AG04450 (cell line): ENCODE data around the gene ZNF37A. TPM values are rescaled to one million over a fixed set of nuclear protein-coding genes. Genes with fewer than 3 reads are reported as not detected.
"Not testable (repeated sequence)": the region's sequence is repeated elsewhere in the genome, so short reads cannot be mapped to it uniquely, and the experiment has no call there.

Experiments used
- CTCF ChIA-PET: fragments of 300-600, 350-600 bp; formaldehyde crosslinking; extraction: SDS; loops from one replicate; lab custom pipeline; 2022; ENCODE audit warnings: antibody characterized with exemption, inconsistent platforms; lab: Charles Lee
- POLR2A ChIA-PET: fragments of 350-600 bp; formaldehyde crosslinking; extraction: SDS; loops from one replicate; lab custom pipeline; 2021; ENCODE audit warnings: antibody characterized with exemption, inconsistent platforms; lab: Yijun Ruan, JAX
- DNase-seq: peaks from one replicate; pipeline ENCODE4 v3.0.0-alpha.2; 2011; ENCODE audit warnings: low read depth, low spot score
- H3K27ac ChIP-seq: one replicate; pipeline ENCODE4 v1.5.1; 2012; ENCODE audit warnings: low read depth, low read length, control low read depth
- H3K27me3 ChIP-seq: one replicate; pipeline ENCODE4 v1.6.0; 2012; ENCODE audit warnings: low read length; ENCODE audit not compliant: control insufficient read depth, insufficient read depth
- H3K4me3 ChIP-seq: 2 replicates; pipeline ENCODE4 v1.5.1; 2011; ENCODE audit warnings: mild to moderate bottlenecking, low read depth, low read length, control low read depth
- H3K9me3 ChIP-seq: 2 replicates; pipeline ENCODE4 v1.5.1; 2012; ENCODE audit warnings: low read length; ENCODE audit not compliant: control insufficient read depth, insufficient read depth
- CTCF ChIP-seq: IDR thresholded peaks from 2 replicates; pipeline ENCODE4 v1.5.1; 2011; ENCODE audit warnings: low read depth, low read length, control low read depth, inconsistent platforms
- polyA minus RNA-seq: library from RNA; depleted of rRNA, polyadenylated mRNA; stranded (reverse); fragments of >200 nt; gene quantifications from 2 replicates; pipeline ENCODE4 v1.2.3, GENCODE V29; 2011; rRNA and poly(A)+ RNA removed
- polyA plus RNA-seq: library from polyadenylated mRNA; depleted of rRNA; stranded (reverse); fragments of >200 nt; gene quantifications from 2 replicates; pipeline ENCODE4 v1.2.3, GENCODE V29; 2011; rRNA removed

Gene ZNF37A
- polyA plus RNA-seq (7.9 and 10.7 TPM in 2 replicates), polyA minus RNA-seq (28.5 and 30.3 TPM in 2 replicates)

DNA sequence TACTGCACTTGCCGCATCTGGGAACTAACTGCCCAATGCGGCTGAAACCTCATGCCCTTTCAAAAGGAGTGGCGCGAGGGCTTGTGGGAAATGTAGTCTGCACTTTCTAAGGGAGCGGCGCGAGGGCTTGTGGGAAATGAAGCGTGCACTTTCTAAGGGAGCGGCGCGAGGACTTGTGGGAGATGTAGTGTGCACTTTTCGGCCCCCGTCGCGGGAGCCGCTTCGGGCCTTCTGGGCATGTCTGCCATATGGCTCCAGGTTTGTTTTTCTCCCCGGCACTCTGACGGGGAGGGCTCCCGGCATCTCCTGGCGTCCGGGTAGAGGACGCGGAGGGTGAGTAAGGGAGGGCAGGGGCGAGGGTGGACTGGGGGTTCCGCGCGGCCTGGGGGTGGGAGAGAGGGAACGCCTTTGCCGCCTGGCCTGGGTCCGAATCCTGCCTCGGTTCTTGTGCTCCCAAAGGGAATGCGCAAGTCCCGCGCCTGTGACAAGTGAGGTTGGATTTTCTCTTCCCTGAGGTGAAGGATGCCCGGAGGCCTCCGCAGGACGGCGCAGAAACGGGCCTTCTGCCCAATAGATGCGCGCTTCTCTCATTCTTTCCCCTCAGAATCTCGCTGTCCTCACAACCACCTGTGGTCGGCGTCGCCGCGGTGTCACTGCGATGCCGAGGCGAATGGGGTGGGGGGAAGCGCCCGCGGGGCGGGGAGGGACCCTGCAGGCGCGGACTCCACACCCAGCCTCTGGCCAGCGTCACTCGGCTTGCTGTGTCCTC lies at the start of gene ZNF37A:
TSS of gene ZNF37A (plus strand) at position 180 of the 769 bp plus-strand sequence. CDS start 2,281 bp downstream, outside the sequence.
- H3K9me3 ChIP-seq, result no peaks in the 10 kb centered on the region; the same call in 1 of the 2 replicates
- peak within 1 kb of the TSS; percentile 81 for H3K27ac ChIP-seq
- CTCF ChIA-PET, result interaction anchor here (0.7 kb wide), 1 partner anchor 117 kb away, joined by 7 read pairs; no protein-coding TSS in a partner anchor
- peak; percentile 90 for DNase-seq
- POLR2A ChIA-PET, result no interaction called here
- TF ChIP-seq CTCF, result no peak
- peak within 1 kb of the TSS; percentile 87 for H3K4me3 ChIP-seq
- H3K27me3 ChIP-seq, result no peaks in the 10 kb centered on the region

DNA sequence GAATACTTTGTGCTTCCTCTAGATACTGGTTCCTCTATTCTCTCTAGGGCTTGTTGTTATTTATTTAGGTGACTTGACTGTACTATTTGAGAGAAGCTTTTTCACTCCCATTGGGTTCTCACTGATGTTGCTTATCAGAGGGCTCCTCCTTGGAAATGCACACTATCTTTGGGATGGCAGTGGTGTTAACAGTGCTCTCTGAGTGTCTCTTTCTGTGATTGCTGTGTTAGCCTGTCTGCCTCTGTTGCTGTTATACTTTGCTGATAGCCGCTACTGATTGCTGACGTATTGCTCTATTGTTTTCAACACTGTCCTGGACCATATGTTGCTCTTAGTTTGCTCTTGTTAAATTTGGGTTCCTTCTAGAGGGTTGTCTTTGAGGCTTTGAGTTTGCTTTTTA lies 49.0 kb upstream of the ZNF37A start:
- Histone ChIP-seq H3K9me3 (no peaks in the 10 kb centered on the region), H3K4me3 (no peak overlapping the region), H3K27ac (no peak overlapping the region), H3K27me3 (no peaks in the 10 kb centered on the region)
- CTCF ChIA-PET, result no interaction called here
- no peak for TF ChIP-seq CTCF
- DNase-seq, result no peak
- POLR2A ChIA-PET, result no interaction called here

DNA sequence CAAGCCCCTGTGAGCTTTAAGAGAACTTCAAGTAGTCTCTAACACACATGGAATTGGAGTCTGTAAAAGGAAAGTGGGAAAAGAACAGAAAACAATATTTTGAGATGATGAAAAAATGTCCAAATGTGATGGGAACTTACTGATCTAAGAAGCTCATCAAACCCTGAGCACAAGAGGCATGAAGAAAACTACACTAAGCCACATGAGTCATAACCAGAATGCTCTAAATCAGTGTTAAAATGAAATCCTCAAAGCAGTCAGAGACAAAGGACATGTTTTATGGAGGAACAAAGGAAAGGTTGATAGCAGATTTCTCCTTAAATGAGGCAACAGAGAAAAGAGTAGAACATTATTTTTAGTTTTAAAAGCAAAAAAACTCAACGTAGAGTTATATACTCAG lies 46.5 kb upstream of the ZNF37A start:
- no peak for DNase-seq
- CTCF ChIA-PET, result no interaction called here
- no peak for TF ChIP-seq CTCF

GRCh38 chr10:38050212-38050611 lies 43.9 kb upstream of the ZNF37A start:
- no peak for DNase-seq
- POLR2A ChIA-PET, result no interaction called here
- no peak for TF ChIP-seq CTCF
- no peak overlapping the region for H3K4me3 ChIP-seq
- H3K27me3 ChIP-seq, result no peaks in the 10 kb centered on the region
- peaks cover 2% of the 10 kb centered on the region; the same call in 1 of the 2 replicates for H3K9me3 ChIP-seq
- CTCF ChIA-PET, result interaction anchor here (1.7 kb wide), 1 partner anchor 73 kb away, joined by 12 read pairs; no protein-coding TSS in a partner anchor
- H3K27ac ChIP-seq, result no peak overlapping the region

More for the DNA sequence above, 46.5 kb upstream of the ZNF37A start:
- H3K27ac ChIP-seq, result no peak overlapping the region
- H3K4me3 ChIP-seq, result no peak overlapping the region
- POLR2A ChIA-PET, result no interaction called here
- H3K27me3 ChIP-seq, result no peaks in the 10 kb centered on the region
- H3K9me3 ChIP-seq, result no peaks in the 10 kb centered on the region

- Histone ChIP-seq H3K27ac (no peak overlapping the region), H3K4me3 (no peak overlapping the region), H3K9me3 (peaks cover 6% of the 10 kb centered on the region; the same call in 1 of the 2 replicates), H3K27me3 (no peaks in the 10 kb centered on the region)
- DNase-seq, result peak; percentile 62
- no peak for TF ChIP-seq CTCF
- ChIA-PET CTCF (no interaction called here), POLR2A (no interaction called here)
Measured at GRCh38 chr10:38054361-38054797, 39.8 kb upstream of the ZNF37A start.

- H3K9me3 ChIP-seq, POLR2A ChIA-PET, H3K27ac ChIP-seq, CTCF ChIA-PET, H3K27me3 ChIP-seq, DNase-seq, H3K4me3 ChIP-seq: not testable (repeated sequence)
Measured at GRCh38 chr10:38055274-38055894, 38.8 kb upstream of the ZNF37A start.

GRCh38 chr10:38069663-38070062 lies 24.5 kb upstream of the ZNF37A start:
- CTCF ChIA-PET, H3K9me3 ChIP-seq, H3K27ac ChIP-seq, H3K27me3 ChIP-seq, POLR2A ChIA-PET, H3K4me3 ChIP-seq: not testable (repeated sequence)
- DNase-seq, result peak; percentile 16
